Tibial nerve (tissue), 4 donors: ENCODE data around the gene RAB6D.

Source experiments
- CTCF ChIP-seq, 5 experiments: fragments of 200-600 bp in 3 of 5; fragments of 450-650 bp in 2 of 5; sonication (generic) in 3 of 5; IDR thresholded peaks; one replicate each; pipeline ENCODE4 v1.5.1; 2016 to 2019; ENCODE audit warnings: antibody characterized with exemption in 5 of 5, mild to moderate bottlenecking in 3 of 5, moderate library complexity in 2 of 5
- EP300 ChIP-seq, 2 donors: sonication (generic); formaldehyde crosslinking; IDR thresholded peaks; one replicate each; pipeline ENCODE4 v1.6.1; 2017; ENCODE audit warnings: antibody characterized with exemption in 2 of 2, mild to moderate bottlenecking in 1 of 2
- POLR2A ChIP-seq, 2 donors: fragments of 450-650 bp; IDR thresholded peaks; one replicate each; pipeline ENCODE4 v1.6.1; 2017; ENCODE audit warnings: antibody characterized with exemption in 2 of 2, mild to moderate bottlenecking in 2 of 2, moderate library complexity in 2 of 2

- TF ChIP-seq CTCF (IDR thresholded peaks at IDR 0.05) (no peak), POLR2A (IDR thresholded peaks at IDR 0.05) (no peak), EP300 (IDR thresholded peaks at IDR 0.05) (no peak)
These were observed 41.8 kb downstream of the RAB6D start for GRCh38 chr2:131322209-131322608.
